Vagina (tissue), 2 donors: ENCODE measurements around the gene PDCD10. TPM values are rescaled to one million over a fixed set of nuclear protein-coding genes. Genes with fewer than 3 reads are reported as not detected.

Source experiments
- DNase-seq, 2 donors: peaks; one replicate each; pipeline ENCODE4 v3.0.0-alpha.2; 2017; ENCODE audit errors: extremely low spot score in 2 of 2
- H3K27ac ChIP-seq: fragments of 200-600 bp; sonication (generic); one replicate; pipeline ENCODE4 v1.5.1; 2019
- H3K27me3 ChIP-seq: fragments of 200-600 bp; sonication (generic); one replicate; pipeline ENCODE4 v1.5.1; 2019
- H3K36me3 ChIP-seq, 2 donors: fragments of 200-600 bp; sonication (generic); one replicate each; pipeline ENCODE4 v1.5.1; 2017 to 2019
- H3K4me1 ChIP-seq: fragments of 200-600 bp; sonication (generic); one replicate; pipeline ENCODE4 v1.5.1; 2019
- H3K4me3 ChIP-seq, 2 donors: fragments of 200-600 bp; sonication (generic); 1 replicate in 1 of 2; 2 replicates in 1 of 2; pipeline ENCODE4 v1.5.1; 2016 to 2019
- H3K9me3 ChIP-seq: fragments of 200-600 bp; sonication (generic); one replicate; pipeline ENCODE4 v1.5.1; 2019
- POLR2A ChIP-seq, 2 donors: fragments of 450-650 bp; IDR thresholded peaks; one replicate each; pipeline ENCODE4 v1.6.1; 2017; ENCODE audit warnings: antibody characterized with exemption in 2 of 2, mild to moderate bottlenecking in 2 of 2, moderate library complexity in 2 of 2
- POLR2AphosphoS5 ChIP-seq, 2 donors: sonication (generic); formaldehyde crosslinking; IDR thresholded peaks; one replicate each; pipeline ENCODE4 v1.9.0; 2017; ENCODE audit warnings: antibody characterized with exemption in 2 of 2, mild to moderate bottlenecking in 2 of 2, low read depth in 1 of 2; ENCODE audit not compliant: insufficient read depth in 1 of 2
- intact Hi-C: fragments of 100-400 bp; cut with DNase I; formaldehyde crosslinking; loops from one replicate; pipeline ENCODE4 v1.15.1; 2023
- small RNA-seq: library from RNA; depleted of rRNA; stranded (forward); fragments of <200 nt; gene quantifications from one replicate; pipeline ENCODE3, GENCODE V24; 2016
- total RNA-seq: library from RNA; depleted of rRNA; stranded (reverse); fragments of >200 nt; gene quantifications from one replicate; pipeline ENCODE4 v1.2.3, GENCODE V29; 2016
- TF ChIP-seq, protein P1 (sequence below), 3 experiments: fragments of 450-650 bp in 2 of 3; fragments of 200-600 bp in 1 of 3; sonication (generic) in 1 of 3; IDR thresholded peaks; one replicate each; pipeline ENCODE4 v1.5.1; 2017 to 2019; ENCODE audit warnings: antibody characterized with exemption in 3 of 3, mild to moderate bottlenecking in 2 of 3, moderate library complexity in 2 of 3

PDCD10 gene
- total RNA-seq, 1 donor from 2014 or later: 71.7 TPM

DNA sequence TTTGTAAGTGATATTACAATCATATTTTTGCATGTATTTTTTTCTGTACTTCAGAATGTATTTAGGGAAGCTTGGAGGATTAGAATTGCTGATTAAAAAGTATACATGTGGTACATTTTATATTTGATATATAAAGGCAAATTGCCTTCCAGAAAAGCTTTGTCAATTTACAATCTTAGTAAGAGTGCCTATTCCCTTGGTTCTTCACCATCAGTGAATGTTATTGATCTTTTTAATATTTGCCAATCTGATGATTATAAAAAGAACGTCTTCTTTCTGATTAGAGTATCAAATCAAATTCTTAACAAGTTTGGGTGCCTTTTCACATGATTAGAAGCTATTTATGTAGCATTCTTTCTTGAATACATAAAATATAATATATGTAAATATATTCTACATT, 90.1 kb downstream of the PDCD10 start:
- no peaks in the 10 kb centered on the region for H3K4me1 ChIP-seq
- intact Hi-C loops: no loop called here
- no peak for DNase-seq
- no peak overlapping the region for H3K27ac ChIP-seq
- no peaks in the 10 kb centered on the region for H3K36me3 ChIP-seq
- H3K27me3 ChIP-seq: no peaks in the 10 kb centered on the region
- H3K4me3 ChIP-seq: no peak overlapping the region
- no peaks in the 10 kb centered on the region for H3K9me3 ChIP-seq
- no peak for TF ChIP-seq POLR2AphosphoS5 (IDR thresholded peaks at IDR 0.05; ENCODE audit: insufficient read depth in 1 of 2, low read depth in 1 of 2)
- TF ChIP-seq, protein P1, sequence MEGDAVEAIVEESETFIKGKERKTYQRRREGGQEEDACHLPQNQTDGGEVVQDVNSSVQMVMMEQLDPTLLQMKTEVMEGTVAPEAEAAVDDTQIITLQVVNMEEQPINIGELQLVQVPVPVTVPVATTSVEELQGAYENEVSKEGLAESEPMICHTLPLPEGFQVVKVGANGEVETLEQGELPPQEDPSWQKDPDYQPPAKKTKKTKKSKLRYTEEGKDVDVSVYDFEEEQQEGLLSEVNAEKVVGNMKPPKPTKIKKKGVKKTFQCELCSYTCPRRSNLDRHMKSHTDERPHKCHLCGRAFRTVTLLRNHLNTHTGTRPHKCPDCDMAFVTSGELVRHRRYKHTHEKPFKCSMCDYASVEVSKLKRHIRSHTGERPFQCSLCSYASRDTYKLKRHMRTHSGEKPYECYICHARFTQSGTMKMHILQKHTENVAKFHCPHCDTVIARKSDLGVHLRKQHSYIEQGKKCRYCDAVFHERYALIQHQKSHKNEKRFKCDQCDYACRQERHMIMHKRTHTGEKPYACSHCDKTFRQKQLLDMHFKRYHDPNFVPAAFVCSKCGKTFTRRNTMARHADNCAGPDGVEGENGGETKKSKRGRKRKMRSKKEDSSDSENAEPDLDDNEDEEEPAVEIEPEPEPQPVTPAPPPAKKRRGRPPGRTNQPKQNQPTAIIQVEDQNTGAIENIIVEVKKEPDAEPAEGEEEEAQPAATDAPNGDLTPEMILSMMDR (IDR thresholded peaks at IDR 0.05): no peak
- no peak for TF ChIP-seq POLR2A (IDR thresholded peaks at IDR 0.05)

Small RNAs within 50 kb of the gene (small RNA-seq; reads per million reads assigned to genes)
- not detected for gene HMGN1P8

Other genes starting within 250 kb of the PDCD10 start
- 2.2 TPM for gene WDR49, start 81.0 kb downstream of the PDCD10 start, total RNA-seq
- 13.8 TPM for gene SERPINI1, start 829 bp upstream of the PDCD10 start, total RNA-seq